ENCODE measurements around the gene STAC2.
"Not testable (repeated sequence)": the region's sequence is repeated elsewhere in the genome, so short reads cannot be mapped to it uniquely, and the experiment has no call there.

STAC2 gene

GRCh38 chr17:39170109-39170508, 55.6 kb downstream of the STAC2 start:
- TF ChIP-seq, protein P1, sequence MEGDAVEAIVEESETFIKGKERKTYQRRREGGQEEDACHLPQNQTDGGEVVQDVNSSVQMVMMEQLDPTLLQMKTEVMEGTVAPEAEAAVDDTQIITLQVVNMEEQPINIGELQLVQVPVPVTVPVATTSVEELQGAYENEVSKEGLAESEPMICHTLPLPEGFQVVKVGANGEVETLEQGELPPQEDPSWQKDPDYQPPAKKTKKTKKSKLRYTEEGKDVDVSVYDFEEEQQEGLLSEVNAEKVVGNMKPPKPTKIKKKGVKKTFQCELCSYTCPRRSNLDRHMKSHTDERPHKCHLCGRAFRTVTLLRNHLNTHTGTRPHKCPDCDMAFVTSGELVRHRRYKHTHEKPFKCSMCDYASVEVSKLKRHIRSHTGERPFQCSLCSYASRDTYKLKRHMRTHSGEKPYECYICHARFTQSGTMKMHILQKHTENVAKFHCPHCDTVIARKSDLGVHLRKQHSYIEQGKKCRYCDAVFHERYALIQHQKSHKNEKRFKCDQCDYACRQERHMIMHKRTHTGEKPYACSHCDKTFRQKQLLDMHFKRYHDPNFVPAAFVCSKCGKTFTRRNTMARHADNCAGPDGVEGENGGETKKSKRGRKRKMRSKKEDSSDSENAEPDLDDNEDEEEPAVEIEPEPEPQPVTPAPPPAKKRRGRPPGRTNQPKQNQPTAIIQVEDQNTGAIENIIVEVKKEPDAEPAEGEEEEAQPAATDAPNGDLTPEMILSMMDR (IDR thresholded peaks at IDR 0.05; ENCODE audit: control insufficient read depth, extremely low read depth, insufficient read depth) = no peak

DNA sequence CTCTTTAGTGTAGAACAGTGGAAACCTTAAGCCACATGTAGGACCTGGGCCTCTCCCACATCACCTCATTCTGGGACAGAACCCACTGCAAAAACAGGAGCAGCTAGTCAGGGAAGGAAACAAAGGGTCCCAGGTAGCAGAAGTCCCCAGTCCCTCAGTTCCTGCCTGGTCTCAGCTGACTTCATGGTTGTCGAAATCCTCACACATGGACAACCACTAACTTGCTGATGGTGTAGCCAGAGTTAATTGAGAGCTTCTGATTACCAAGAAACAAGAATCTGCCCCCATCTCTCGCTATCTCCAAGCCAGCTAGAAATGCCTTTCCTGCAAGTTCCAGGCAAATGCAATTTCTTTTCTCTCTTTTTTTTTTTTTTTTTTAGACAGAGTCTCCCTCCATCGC, 56.2 kb downstream of the STAC2 start:
- no peak for DNase-seq (ENCODE audit: low read depth)
- H3K4me3 ChIP-seq (ENCODE audit: low read depth, low read length) = no peak overlapping the region
- TF ChIP-seq, protein P1 (IDR thresholded peaks at IDR 0.05; ENCODE audit: control insufficient read depth, extremely low read depth, insufficient read depth) = no peak

More at GRCh38 chr17:39170109-39170508, 55.6 kb downstream of the STAC2 start:
- DNase-seq (ENCODE audit: low read depth) = no peak
- H3K4me3 ChIP-seq (ENCODE audit: low read depth, low read length) = no peak overlapping the region

GRCh38 chr17:39169101-39169500, 56.6 kb downstream of the STAC2 start:
- TF ChIP-seq, protein P1 (IDR thresholded peaks at IDR 0.05; ENCODE audit: control insufficient read depth, extremely low read depth, insufficient read depth) = no peak
- H3K4me3 ChIP-seq (ENCODE audit: low read depth, low read length) = no peak overlapping the region
- DNase-seq (ENCODE audit: low read depth) = no peak

DNA sequence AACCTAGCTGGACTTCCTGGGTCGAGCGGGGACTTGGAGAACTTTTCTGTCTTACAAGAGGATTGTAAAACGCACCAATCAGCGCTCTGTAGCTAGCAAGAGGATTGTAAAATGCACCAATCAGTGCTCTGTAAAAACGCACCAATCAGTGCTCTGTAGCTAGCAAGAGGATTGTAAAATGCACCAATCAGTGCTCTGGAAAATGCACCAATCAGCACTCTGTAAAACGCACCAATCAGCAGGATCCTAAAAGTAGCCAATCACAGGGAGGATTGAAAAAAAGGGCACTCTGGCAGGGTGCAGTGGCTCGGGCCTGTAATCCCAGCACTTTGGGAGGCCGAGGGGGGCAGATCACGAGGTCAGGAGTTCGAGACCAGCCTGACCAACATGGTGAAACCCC, 57.2 kb downstream of the STAC2 start:
- DNase-seq (ENCODE audit: low read depth); H3K4me3 ChIP-seq (ENCODE audit: low read depth, low read length): not testable (repeated sequence)

DNA sequence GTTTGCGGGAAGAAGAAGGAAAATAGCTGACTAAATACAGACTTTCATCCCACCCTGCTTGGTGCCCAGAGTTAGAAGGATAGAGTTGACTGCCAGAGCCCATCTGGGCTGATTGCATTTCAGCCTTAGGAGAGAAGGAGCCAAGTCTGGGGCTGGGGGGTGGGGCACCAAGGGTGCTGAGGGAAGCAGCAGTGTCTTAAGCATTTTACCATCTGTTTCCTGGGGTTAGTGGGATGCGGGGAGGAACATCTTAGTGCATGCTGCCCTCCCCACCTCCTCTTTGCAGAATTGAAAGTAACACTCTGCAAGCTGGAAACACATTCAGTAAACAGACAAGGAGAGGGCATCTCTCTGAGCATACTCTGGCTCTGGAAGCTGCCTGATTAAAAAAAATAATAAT, 58.3 kb downstream of the STAC2 start:
- DNase-seq (ENCODE audit: low read depth) = no peak
- TF ChIP-seq, protein P1 (IDR thresholded peaks at IDR 0.05; ENCODE audit: control insufficient read depth, extremely low read depth, insufficient read depth) = no peak
- H3K4me3 ChIP-seq (ENCODE audit: low read depth, low read length) = no peak overlapping the region

DNA sequence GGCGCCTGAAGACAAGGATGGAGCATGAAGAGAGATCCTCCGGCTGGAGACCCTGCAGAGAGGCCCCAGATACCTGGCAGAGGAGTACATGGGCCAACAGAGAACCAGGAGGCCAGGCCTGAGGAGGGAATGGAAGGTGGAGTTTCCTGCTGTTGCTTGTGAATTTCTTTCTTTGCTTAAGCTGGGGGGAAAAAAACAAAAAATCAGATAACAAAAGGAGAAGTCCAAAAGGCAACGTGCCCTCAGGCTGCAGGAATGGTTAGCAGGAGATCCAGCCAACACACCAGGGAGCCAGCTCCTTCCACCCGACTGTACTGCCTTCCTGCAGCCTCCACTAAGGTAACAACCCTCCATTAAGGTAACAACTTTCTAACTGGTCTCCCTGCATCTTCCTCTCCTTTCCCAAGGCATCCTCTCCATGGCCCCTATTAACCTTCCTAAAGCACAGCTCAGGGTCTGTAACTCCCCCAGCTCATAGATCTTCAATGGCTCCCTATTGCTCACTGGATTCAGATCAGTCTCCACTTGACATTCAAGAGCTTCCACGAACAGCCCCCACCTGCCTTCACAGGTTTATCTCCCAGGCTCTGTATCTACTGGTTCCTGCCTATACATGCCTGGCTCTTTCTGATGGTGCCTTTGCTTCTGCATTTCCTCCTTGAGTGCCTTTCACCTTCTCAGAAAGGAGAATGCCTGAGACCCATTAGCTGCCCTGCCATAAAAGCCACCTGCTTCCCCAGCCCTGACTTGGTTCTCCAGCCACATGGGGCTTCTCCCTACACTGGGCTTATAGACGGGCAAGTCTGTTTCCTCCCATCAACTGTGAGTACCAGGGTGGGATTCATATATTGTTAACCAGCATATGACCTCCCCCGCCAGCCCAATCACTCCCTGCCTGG, 59.1 kb downstream of the STAC2 start:
- no peak for DNase-seq (ENCODE audit: low read depth)
- TF ChIP-seq, protein P1 (IDR thresholded peaks at IDR 0.05; ENCODE audit: control insufficient read depth, extremely low read depth, insufficient read depth) = no peak
- no peak overlapping the region for H3K4me3 ChIP-seq (ENCODE audit: low read depth, low read length)

DNA sequence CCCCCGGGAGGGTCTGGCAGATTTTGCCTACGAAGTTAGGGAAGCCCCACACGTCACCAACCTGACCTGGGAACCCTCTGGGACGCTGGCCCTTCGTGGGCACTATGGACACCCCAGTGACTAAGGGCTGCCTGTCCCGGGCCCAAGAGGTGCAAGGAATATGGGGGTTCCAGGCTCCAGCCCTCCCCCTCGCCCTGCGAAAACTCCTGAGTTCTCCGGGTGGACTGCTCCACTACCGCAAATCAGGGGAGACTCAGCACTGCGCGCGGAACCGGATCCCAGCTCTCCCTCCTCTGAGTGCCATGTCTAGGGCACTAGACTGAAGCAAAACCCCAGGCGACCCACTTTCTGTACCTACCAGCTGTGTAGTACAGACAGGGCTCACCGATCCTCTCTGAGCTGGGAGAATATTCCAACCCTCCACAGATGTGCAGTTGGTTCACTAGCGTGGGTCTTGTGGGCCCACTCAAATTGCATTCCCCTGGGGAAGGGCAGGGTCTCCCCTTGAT, 59.9 kb downstream of the STAC2 start, which contains the start of gene ARL5C:
TSS of gene ARL5C (minus strand) at position 321 of the 509 bp plus-strand sequence. CDS start 401 bp downstream, outside the sequence.
- H3K4me3 ChIP-seq (ENCODE audit: low read depth, low read length) = no peak within 1 kb of the TSS
- no peak for DNase-seq (ENCODE audit: low read depth)
- TF ChIP-seq, protein P1 (IDR thresholded peaks at IDR 0.05; ENCODE audit: control insufficient read depth, extremely low read depth, insufficient read depth) = no peak
